Sigmoid colon (tissue), 4 donors: ENCODE measurements around the gene TNFAIP1.

Experiments used
- EP300 ChIP-seq, 4 donors: sonication (generic); formaldehyde crosslinking; IDR thresholded peaks; one replicate each; pipeline ENCODE4 v1.6.1; 2017; ENCODE audit warnings: antibody characterized with exemption in 4 of 4
- POLR2A ChIP-seq, 2 donors: fragments of 450-650 bp; IDR thresholded peaks; one replicate each; pipeline ENCODE4 v1.6.1; 2016; ENCODE audit warnings: antibody characterized with exemption in 2 of 2, mild to moderate bottlenecking in 2 of 2, moderate library complexity in 2 of 2
- TF ChIP-seq, protein P1 (sequence below), 4 experiments: fragments of 450-650 bp in 3 of 4; fragments of 200-600 bp in 1 of 4; IDR thresholded peaks; one replicate each; pipeline ENCODE4 v1.5.1; 2016 to 2019; ENCODE audit warnings: antibody characterized with exemption in 4 of 4, mild to moderate bottlenecking in 3 of 4, moderate library complexity in 2 of 4

DNA sequence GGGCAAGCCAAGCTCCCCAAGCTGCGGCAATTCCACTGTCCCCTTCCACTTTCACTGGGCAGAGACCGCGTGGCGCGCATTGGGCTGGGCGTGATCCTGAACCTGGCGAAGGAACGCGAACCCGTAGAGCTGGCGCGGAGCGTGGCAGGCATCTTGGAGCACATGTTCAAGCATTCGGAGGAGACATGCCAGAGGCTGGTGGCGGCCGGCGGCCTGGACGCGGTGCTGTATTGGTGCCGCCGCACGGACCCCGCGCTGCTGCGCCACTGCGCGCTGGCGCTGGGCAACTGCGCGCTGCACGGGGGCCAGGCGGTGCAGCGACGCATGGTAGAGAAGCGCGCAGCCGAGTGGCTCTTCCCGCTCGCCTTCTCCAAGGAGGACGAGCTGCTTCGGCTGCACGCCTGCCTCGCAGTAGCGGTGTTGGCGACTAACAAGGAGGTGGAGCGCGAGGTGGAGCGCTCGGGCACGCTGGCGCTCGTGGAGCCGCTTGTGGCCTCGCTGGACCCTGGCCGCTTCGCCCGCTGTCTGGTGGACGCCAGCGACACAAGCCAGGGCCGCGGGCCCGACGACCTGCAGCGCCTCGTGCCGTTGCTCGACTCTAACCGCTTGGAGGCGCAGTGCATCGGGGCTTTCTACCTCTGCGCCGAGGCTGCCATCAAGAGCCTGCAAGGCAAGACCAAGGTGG, 45.7 kb downstream of the TNFAIP1 start:
- no peak for TF ChIP-seq POLR2A (IDR thresholded peaks at IDR 0.05)
- TF ChIP-seq, protein P1, sequence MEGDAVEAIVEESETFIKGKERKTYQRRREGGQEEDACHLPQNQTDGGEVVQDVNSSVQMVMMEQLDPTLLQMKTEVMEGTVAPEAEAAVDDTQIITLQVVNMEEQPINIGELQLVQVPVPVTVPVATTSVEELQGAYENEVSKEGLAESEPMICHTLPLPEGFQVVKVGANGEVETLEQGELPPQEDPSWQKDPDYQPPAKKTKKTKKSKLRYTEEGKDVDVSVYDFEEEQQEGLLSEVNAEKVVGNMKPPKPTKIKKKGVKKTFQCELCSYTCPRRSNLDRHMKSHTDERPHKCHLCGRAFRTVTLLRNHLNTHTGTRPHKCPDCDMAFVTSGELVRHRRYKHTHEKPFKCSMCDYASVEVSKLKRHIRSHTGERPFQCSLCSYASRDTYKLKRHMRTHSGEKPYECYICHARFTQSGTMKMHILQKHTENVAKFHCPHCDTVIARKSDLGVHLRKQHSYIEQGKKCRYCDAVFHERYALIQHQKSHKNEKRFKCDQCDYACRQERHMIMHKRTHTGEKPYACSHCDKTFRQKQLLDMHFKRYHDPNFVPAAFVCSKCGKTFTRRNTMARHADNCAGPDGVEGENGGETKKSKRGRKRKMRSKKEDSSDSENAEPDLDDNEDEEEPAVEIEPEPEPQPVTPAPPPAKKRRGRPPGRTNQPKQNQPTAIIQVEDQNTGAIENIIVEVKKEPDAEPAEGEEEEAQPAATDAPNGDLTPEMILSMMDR (IDR thresholded peaks at IDR 0.05): no peak
- no peak for TF ChIP-seq EP300 (IDR thresholded peaks at IDR 0.05)
